ENCODE data around the gene PMP22. TPM values are rescaled to one million over a fixed set of nuclear protein-coding genes. Genes with fewer than 3 reads are reported as not detected.
"Not testable (repeated sequence)": the region's sequence is repeated elsewhere in the genome, so short reads cannot be mapped to it uniquely, and the experiment has no call there.

The PMP22 gene
- total RNA-seq, 1 donor from 2014 or later = 0.93 TPM

DNA sequence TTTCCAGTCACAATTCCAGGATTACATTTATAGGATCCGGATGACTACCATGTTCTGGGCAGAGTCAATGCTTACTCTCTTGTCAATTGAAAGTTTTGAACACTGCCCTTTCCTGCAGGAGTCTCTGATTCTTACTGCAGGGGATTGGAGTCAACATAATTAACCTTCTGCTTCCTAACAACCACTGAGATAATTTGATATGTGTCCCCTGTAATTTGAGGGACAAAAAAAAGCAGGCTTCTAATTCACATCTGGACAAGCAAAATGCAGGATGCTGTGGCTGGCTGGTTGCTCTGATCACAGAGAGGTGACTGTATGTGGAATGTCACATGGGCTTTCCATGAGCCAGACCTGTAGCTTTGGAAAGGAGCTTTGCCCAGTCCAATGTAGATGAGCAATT is 54.9 kb downstream of the PMP22 start:
- H3K36me3 Mint-ChIP-seq (ENCODE audit: insufficient read depth) = no peaks in the 10 kb centered on the region
- TF ChIP-seq CTCF (IDR thresholded peaks at IDR 0.05; ENCODE audit: unreplicated experiment) = no peak
- H3K27me3 Mint-ChIP-seq = no peaks in the 10 kb centered on the region
- no peak for DNase-seq (ENCODE audit: low spot score, unreplicated experiment)
- peaks cover 9% of the 10 kb centered on the region for H3K9me3 Mint-ChIP-seq (ENCODE audit: low read depth)
- H3K4me3 Mint-ChIP-seq (ENCODE audit: low read depth) = no peak overlapping the region
- H3K4me1 Mint-ChIP-seq (ENCODE audit: low read depth) = no peaks in the 10 kb centered on the region
- no peak overlapping the region for H3K27ac Mint-ChIP-seq

- H3K27ac Mint-ChIP-seq; H3K27me3 Mint-ChIP-seq; H3K36me3 Mint-ChIP-seq (ENCODE audit: insufficient read depth); H3K4me1 Mint-ChIP-seq (ENCODE audit: low read depth); H3K4me3 Mint-ChIP-seq (ENCODE audit: low read depth); DNase-seq (ENCODE audit: low spot score, unreplicated experiment): not testable (repeated sequence)
- H3K9me3 Mint-ChIP-seq (ENCODE audit: low read depth) = peaks cover 38% of the 10 kb centered on the region
These were observed 62.1 kb downstream of the PMP22 start for GRCh38 chr17:15203062-15203461.

DNA sequence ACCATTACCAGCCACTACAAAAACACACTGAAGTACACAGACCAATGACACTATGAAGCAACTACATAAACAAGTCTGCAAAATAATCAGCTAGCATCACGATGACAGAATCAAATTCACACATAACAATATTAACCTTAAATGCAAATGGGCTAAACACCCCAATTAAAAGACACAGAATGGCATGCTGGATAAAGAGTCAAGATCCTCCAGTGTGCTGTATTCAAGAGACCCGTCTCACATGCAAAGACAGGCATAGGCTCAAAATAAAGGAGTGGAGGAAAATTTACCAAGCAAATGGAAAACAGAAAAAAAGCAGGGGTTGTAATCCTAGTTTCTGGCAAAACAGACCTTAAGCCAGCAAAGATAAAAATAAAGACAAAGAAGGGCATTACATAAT is 64.6 kb downstream of the PMP22 start:
- DNase-seq (ENCODE audit: low spot score, unreplicated experiment); H3K27me3 Mint-ChIP-seq; H3K4me1 Mint-ChIP-seq (ENCODE audit: low read depth); H3K27ac Mint-ChIP-seq; H3K36me3 Mint-ChIP-seq (ENCODE audit: insufficient read depth); H3K4me3 Mint-ChIP-seq (ENCODE audit: low read depth): not testable (repeated sequence)
- H3K9me3 Mint-ChIP-seq (ENCODE audit: low read depth) = peaks cover 40% of the 10 kb centered on the region

DNA sequence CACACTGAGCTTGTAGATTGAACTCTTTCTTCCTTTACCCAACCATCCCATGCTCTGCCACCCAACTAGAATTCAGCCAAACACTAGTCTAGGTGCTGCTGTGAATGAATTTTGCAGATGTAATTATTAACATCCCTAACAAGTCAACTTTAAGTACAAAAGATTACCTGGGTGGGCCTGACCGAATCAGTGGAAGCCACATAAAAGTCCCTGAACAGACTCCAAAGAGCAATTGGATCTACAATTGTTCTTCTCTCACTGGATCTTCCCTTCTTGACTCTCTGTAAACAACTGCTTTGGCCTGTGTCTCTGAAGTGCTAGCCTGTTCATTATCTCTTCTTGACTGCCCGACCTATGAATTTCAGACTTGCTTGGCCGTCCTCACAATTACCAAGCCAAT is 67.9 kb downstream of the PMP22 start:
- H3K9me3 Mint-ChIP-seq (ENCODE audit: low read depth) = peaks cover 36% of the 10 kb centered on the region
- peaks cover 9% of the 10 kb centered on the region for H3K36me3 Mint-ChIP-seq (ENCODE audit: insufficient read depth)
- no peak overlapping the region for H3K4me3 Mint-ChIP-seq (ENCODE audit: low read depth)
- H3K27ac Mint-ChIP-seq = no peak overlapping the region
- TF ChIP-seq CTCF (IDR thresholded peaks at IDR 0.05; ENCODE audit: unreplicated experiment) = no peak
- no peak for DNase-seq (ENCODE audit: low spot score, unreplicated experiment)
- peaks cover 1% of the 10 kb centered on the region for H3K4me1 Mint-ChIP-seq (ENCODE audit: low read depth)
- no peaks in the 10 kb centered on the region for H3K27me3 Mint-ChIP-seq

DNA sequence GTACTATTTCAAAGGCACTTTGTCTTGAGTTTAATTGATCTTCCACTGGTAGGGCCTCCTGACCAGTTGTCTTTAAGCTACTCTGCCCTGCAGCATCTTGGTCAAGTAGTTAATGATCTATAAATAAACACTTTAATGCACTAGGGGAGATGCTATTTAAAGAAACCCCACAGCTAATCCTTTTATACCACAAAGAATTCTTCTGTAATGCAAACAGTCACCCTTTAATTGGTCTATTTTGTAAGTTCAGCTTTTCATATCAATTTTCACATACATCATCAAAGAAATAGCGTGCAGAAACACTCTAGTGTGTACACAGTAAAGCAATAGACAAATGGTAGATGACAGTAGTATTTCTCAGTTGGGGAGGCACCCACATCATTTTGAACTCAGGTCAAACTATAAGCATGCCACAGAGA is 70.3 kb downstream of the PMP22 start:
- no peak for TF ChIP-seq CTCF (IDR thresholded peaks at IDR 0.05; ENCODE audit: unreplicated experiment)
- no peak for DNase-seq (ENCODE audit: low spot score, unreplicated experiment)
- Mint-ChIP-seq H3K27ac (no peak overlapping the region), H3K9me3 (ENCODE audit: low read depth) (peaks cover 22% of the 10 kb centered on the region), H3K36me3 (ENCODE audit: insufficient read depth) (peaks cover 5% of the 10 kb centered on the region), H3K4me3 (ENCODE audit: low read depth) (no peak overlapping the region), H3K4me1 (ENCODE audit: low read depth) (peaks cover 1% of the 10 kb centered on the region), H3K27me3 (no peaks in the 10 kb centered on the region)

- Mint-ChIP-seq H3K27ac (no peak overlapping the region), H3K27me3 (peaks cover 5% of the 10 kb centered on the region), H3K36me3 (ENCODE audit: insufficient read depth) (no peaks in the 10 kb centered on the region), H3K4me1 (ENCODE audit: low read depth) (no peaks in the 10 kb centered on the region), H3K4me3 (ENCODE audit: low read depth) (no peak overlapping the region), H3K9me3 (ENCODE audit: low read depth) (no peaks in the 10 kb centered on the region)
- TF ChIP-seq CTCF (IDR thresholded peaks at IDR 0.05; ENCODE audit: unreplicated experiment) = no peak
- DNase-seq (ENCODE audit: low spot score, unreplicated experiment) = no peak
These were observed 79.5 kb downstream of the PMP22 start for GRCh38 chr17:15185625-15185991.
